Measurements from ENCODE around the gene PCNX2.

PCNX2 gene

DNA sequence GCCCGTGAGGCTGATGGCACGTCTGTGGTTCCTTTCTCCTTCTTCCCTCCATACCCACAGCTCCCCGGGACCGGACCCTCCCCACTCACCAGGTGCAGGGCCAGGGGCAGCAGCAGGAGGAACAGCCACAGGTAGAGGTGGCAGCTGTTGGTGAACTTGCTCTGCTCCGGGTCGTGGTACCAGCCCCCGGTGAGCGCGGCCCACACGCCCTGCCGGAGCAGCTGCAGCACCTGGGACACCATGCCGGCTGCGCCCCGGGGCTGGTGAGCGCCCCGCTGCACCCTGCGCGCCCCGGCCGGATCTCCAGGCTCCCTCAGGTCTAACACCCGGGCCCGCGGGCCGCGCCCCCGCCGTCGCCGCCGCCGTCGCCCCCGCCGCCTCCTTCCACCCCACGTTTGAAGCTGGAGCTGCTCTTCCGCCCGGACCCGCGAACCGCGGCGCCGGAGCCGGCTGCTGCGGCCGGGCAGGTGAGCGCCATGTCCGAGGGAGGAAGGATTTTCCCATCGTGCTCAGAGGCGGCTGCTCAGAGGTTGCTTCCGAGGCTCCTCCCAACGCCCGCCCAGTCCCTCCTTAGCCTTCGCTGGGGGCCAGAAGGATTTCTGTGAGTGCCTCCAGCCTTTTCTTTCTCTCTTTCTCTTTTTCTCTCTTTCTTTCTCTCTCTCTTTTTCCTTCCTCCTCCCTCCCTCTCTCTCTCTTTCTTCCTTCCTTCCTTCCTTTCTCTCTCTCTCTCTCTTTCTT, at the start of gene PCNX2:
Gene PCNX2 (minus strand): TSS at position 489 of the 738 bp plus-strand sequence. CDS start 247 bp downstream, at position 242.
- DNase-seq: no peak

DNA sequence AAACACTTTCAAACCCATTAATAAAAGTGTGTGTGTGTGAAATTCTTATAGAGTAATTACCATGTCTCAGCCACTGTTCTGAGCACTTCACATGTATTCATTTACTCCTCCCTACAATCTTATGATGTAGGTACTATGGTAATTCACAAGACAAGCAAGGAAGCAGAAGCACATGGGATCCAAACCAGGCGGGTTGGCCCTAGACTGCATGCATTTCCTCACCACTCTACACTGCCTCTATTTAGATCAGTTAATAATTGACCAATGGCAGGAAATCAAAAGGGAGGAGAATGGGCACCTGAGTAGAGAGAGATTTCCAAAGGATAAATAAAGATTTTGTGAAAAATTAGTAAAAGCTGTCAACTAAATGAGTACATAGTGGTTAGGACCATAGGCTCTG, 47.7 kb upstream of the PCNX2 start:
- no peak for DNase-seq

GRCh38 chr1:233342086-233342485, 46.6 kb upstream of the PCNX2 start:
- no peak for DNase-seq

- DNase-seq: no peak
Observed at GRCh38 chr1:233340966-233341516, 45.5 kb upstream of the PCNX2 start.

- no peak for DNase-seq
Observed at GRCh38 chr1:233340031-233340555, 44.6 kb upstream of the PCNX2 start.

DNA sequence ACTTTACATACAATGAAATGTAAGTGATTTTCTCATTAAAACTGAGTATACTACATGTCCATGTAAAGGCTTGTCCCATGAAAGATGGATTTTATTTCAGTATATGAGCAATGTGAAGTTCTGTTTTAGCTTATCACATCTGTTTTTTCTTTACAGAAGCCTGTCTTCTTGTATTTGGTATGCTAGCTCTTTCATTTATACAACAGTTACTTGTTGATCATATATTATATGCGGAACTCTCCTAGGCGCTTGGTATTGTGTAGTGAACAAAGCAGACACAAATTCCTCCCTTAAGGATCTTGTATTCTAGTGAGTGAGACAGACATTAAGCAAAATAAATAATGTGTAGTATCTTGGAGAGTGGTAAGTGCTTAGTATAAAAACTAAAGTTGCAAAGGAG, 42.6 kb upstream of the PCNX2 start:
- DNase-seq: no peak

DNA sequence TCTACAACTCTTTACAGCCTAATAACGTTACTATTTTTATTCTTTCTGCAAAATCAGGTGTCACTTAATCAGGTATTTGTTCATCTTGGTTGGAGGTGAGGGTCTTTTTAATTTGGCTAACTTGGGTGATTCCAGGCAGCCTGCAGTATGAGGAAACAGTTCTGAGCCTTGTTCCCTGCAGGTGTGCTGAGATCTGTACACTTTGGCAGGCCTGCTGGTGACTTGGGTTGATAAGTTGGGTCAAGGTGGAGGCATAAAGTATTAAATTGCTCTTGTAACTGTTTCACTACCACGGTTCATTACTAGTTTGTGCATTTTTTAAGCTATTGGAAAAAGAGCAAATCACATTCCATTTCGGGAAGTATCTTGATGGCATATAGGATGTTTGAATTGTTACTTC, 42.0 kb upstream of the PCNX2 start:
- DNase-seq: no peak

DNA sequence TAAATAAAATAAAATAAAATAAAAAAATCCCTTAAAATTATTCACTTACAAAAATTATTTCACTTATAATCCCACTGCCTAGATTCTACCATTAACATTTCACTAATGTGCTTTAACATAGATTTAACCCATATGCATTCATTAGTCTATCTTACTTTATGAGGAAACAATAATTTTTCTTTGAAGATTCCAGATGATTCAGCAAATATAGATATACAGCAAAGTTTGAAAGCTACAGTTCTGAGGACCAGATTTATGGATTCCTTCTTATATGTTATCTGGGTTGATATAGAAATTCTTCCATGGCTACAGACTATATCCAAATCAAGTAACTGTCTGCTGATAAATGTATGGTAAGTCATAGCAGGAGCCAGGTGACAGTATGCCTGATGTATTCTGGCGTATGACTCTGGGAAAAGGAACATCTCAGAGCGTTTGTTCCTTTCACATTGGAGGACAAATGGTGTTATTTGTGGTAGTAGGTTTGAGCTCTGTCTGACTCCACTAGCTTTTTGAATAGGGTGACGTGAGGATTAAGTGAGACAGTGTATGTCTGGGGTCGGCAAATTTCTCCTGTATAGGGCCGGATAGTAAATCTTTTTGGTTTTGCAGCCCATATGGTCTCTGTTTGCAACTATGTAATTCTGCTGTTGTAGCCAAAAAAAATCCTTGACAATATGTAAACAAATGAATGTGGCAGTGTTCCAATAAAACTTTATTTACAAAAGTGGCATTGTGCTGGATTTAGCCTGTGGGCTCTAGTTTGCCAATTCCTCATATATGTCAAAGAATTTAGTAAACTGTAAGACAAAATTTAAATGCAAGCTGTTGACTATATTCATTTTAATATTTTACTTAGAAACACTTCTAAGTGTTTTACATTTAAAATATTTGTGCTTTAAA, 41.3 kb upstream of the PCNX2 start:
- no peak for DNase-seq

DNA sequence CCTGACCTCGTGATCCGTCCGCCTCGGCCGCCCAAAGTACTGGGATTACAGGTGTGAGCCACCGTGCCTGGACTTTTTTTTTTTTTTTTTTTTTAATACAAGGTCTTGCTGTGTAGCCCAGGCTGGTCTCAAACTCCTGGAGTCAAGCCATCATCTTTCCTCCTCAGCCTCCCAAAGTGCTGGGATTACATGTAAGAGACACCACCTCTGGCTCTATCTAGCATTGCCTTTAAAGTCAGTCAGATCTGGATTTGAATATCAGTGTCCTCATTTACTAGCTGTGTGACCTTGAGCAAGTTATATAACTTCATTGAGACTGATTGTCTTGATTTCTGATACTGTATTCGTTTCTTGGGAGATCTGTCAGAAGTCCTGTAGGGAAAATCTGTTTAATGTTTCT, 38.6 kb upstream of the PCNX2 start:
- no peak for DNase-seq

DNA sequence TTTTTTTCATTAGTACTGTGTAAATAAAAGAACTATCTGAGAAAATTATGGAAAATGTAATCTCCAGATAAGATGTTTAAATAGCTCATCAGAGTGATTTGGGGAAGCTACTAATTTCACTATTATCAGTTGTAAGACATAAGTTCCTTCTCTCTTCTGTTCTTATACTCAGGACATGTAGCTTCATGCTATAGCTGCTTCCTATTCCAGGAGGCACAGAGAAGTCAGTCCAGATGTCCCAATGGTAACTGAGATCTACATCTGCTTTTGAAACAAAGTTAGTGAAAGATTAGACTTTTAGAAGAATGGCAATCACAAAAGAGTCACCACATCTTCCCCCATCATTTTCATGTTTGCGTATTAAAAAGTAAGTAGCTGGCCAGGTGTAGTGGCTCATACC, 37.6 kb upstream of the PCNX2 start:
- no peak for DNase-seq

DNA sequence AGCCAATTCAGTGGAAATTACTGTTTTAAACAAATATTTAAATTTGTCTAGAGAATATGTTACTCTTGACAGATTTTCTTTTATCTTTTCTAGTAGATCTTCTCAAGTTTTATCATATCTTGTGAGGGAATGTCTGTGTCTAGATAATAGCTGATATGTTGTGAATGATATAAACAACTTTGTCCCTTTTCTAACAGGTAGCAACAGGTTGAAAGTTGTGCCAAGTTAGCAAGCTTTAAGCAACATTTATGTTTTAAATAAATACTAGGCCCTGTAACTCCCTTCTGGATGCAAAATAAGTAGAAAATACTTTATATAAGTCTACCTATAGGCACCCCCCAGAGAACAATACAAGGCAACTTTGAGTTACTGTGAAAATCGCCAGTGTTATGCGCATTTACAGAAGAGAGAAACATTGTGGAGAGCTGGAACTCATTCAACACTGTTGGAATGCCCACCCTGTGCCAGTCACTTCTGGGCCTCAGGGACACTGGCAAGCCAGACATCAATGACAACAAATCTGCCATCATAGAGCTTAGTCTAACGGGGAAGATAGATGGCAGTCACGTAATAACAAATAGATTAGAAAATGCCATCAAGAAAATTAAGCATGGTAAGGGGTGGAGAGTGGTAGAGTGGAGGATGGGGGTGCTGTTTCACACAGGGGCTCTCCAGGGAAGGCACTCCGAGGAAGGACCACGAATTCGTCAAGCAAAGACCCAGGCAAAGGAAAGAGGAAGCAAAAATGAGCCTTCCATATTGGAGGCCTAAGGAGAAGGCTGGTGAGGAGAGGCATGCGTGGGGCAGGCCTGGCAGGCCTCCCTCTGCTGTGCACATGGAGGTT, 36.4 kb upstream of the PCNX2 start:
- DNase-seq: no peak

GRCh38 chr1:233328142-233328921, 32.8 kb upstream of the PCNX2 start:
- DNase-seq: no peak

- no peak for DNase-seq
Observed at GRCh38 chr1:233327651-233328141, 32.2 kb upstream of the PCNX2 start, which contains the start of gene MAP3K21. TSS of gene MAP3K21 (plus strand) at chr1:233327724. CDS start at chr1:233328029, 305 bp downstream.

DNA sequence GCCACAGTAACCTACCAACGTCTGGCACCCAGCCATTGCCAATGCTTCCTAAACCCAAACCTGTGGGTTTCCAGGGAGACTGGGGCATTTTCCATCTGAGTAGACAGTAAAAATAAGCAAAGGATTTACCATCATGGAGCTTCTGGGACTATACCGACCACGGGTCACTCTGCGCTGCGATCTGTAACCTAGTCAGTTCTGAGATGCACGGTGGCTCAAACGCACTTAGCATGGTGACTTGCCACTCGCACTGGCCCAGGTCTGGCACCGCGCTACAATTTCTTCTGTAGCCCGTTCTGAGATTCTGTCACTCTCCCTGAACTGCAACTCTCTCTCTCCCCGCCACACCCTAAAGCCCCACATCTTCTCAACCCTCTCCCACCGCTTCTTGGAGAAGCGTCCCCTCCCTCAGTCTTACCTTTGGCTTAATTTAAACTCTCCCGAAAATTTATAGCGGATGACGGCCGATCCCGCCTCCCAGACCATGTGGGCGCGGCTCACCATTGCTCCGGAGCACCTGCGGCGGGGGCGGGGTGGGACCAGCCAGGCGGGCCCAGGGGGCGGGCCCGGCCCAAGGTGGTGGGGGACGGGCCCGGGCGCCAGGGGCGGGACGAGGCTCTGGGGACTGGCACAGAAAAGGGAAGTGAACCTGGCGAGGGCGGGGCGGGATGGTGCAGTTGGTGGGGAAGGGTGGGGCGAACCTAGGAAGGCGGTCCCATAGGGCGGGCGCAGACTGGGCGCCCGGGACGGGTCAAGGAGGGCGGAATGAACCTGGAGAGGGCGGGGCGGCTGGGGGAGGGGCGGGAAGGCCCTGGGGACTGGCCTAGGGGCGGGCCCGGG, 31.5 kb upstream of the PCNX2 start:
- DNase-seq: peak; percentile 34

GRCh38 chr1:233326319-233326718, 30.8 kb upstream of the PCNX2 start:
- DNase-seq: no peak

- no peak for DNase-seq
Observed at GRCh38 chr1:233323718-233324117, 28.2 kb upstream of the PCNX2 start.

DNA sequence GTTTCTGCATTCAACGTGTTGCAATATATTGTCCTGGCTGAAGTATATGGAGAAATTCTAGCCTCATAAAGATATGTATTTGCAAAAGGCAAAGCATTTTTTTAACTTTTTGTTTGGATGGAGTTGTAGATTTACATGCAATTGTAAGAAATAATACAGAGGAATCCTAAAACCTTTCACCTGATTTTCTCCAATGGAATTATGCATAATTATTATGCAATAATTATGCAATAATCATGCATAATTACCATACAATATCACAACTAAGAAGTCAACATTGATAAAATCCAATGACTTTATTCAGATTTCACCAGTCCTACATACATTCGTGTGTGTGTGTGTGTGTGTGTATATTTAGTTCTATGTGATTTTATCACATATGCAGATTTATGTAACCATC, 24.5 kb upstream of the PCNX2 start:
- DNase-seq: no peak

- DNase-seq: no peak
Observed at GRCh38 chr1:233319272-233319671, 23.7 kb upstream of the PCNX2 start.

GRCh38 chr1:233316473-233316872, 20.9 kb upstream of the PCNX2 start:
- no peak for DNase-seq

DNA sequence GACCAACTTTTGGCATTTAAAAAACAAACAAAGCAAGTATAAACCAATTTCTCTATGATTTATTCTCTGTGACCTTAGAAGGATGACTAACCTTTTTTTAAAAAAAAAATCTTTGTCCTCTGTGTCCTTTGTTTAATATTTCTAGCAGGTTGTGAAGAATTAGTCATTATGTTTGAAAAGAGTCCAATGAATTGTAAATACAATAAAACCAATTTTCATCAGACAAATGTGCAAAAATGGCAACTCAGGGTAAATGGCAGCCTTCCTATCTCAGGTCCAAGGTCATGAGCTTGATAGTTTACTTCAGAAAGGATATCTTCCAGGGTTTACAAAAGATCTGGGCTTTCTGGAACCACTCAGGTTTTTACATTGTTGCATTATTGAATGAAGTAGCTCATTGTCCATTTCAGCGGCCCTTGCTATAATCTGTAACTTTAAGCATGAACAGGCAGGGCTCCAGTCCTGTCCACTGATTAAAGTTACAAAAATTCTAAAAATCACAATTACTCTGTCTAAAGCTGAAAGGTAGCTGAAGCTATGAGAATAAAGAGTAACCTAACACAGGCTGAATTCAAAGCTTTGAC, 20.3 kb upstream of the PCNX2 start:
- no peak for DNase-seq

Data from midbrain (tissue), 1 donor.